Measurements from ENCODE around the gene HOXC4. TPM values are rescaled to one million over a fixed set of nuclear protein-coding genes. Genes with fewer than 3 reads are reported as not detected.
A peak's percentile ranks its signal among the peaks of the same experiment; 100 is the strongest.

The HOXC4 gene
- total and polyA plus RNA-seq, 10 of the 15 experiments (the other 5 are each of a cell fraction or from before 2014, with no cell fraction given) = 1.0 to 11.4 (median 4.2) TPM

DNA sequence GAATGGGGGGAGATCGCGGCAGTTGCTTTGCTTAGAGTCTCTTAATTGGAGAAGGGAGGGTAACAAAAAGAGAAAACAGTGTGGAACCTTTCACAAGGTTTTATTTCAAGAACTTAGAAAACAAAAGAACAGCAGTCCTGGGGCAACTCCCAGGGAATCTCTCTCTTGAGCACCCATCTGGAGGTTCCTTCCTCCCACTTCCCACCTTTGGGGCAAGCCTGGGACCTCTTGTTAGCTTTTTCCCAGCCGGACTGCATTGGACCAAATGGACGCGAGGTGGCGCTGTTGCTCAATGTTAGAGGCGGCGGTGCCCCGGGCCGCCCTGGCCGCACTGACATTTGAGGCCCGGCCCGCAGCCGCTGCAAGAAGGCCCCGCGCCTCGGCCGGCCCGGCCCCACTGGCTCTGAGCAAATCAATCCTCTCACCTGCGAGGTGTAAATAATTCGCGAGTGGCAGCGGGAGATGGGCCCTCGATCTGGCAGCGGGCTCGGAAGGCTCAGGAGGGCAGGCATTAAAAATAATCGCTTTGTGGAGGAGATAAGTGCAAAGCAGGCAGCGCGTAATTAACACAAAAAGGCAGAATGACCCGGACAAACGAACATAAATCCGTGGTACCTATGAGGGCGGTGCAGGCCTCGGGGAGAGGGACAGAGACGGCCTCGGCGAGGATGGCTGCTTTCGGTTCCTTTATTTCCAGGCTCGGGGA is 47.6 kb upstream of the HOXC4 start (continued):
- no peak for TF ChIP-seq CBX5 (IDR thresholded peaks at IDR 0.05; ENCODE audit: low read depth)
- no peak for TF ChIP-seq POU2F2 (IDR thresholded peaks at IDR 0.05; ENCODE audit: borderline replicate concordance, low read depth, low read length)
- TF ChIP-seq KAT2A (conservative IDR thresholded peaks at IDR 0.05; ENCODE audit: control insufficient read depth, low read depth, low read length) = no peak
- TF ChIP-seq TAF1 (IDR thresholded peaks at IDR 0.05; ENCODE audit: borderline replicate concordance, low read depth, low read length) = no peak
- TF ChIP-seq IRF4 (IDR thresholded peaks at IDR 0.05; ENCODE audit: low read depth, low read length) = no peak
- no peak; the same call in 1 of the 2 replicates for TF ChIP-seq ZNF384 (IDR thresholded peaks at IDR 0.05; ENCODE audit: borderline replicate concordance, low read depth, low read length)
- TF ChIP-seq SIN3A (IDR thresholded peaks at IDR 0.05; ENCODE audit: low read depth, low read length) = no peak
- TF ChIP-seq JUND (IDR thresholded peaks at IDR 0.05; ENCODE audit: low read depth, low read length) = no peak
- TF ChIP-seq NFXL1 (IDR thresholded peaks at IDR 0.05; ENCODE audit: borderline replicate concordance) = no peak
- no peak for TF ChIP-seq KLF5 (IDR thresholded peaks at IDR 0.05; ENCODE audit: partially characterized antibody)
- TF ChIP-seq CBFB (IDR thresholded peaks at IDR 0.05; ENCODE audit: low read depth) = no peak
- TF ChIP-seq CREB1 (IDR thresholded peaks at IDR 0.05; ENCODE audit: low read depth) = 0 out of 2 replicates have a peak, but pooled peaks have one; percentile 14
- no peak for TF ChIP-seq RAD51 (IDR thresholded peaks at IDR 0.05)
- TF ChIP-seq ETV6 (conservative IDR thresholded peaks at IDR 0.05 in 1 of 2, IDR thresholded peaks at IDR 0.05 in 1 of 2; ENCODE audit: borderline replicate concordance in 1 of 2, low read depth in 1 of 2) = no peak
- TF ChIP-seq RBBP5 (conservative IDR thresholded peaks at IDR 0.05) = no peak
- TF ChIP-seq ZSCAN29 (IDR thresholded peaks at IDR 0.05) = no peak
- TF ChIP-seq YBX1 (IDR thresholded peaks at IDR 0.05) = no peak
- TF ChIP-seq, protein P1, sequence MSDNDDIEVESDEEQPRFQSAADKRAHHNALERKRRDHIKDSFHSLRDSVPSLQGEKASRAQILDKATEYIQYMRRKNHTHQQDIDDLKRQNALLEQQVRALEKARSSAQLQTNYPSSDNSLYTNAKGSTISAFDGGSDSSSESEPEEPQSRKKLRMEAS (IDR thresholded peaks at IDR 0.05; ENCODE audit: low read depth, low read length) = no peak
- peak; percentile 69; the same call in 1 of the 2 replicates for TF ChIP-seq LARP7 (IDR thresholded peaks at IDR 0.05)
- no peak; the same call in 1 of the 2 replicates for TF ChIP-seq MTA2 (IDR thresholded peaks at IDR 0.05; ENCODE audit: low read depth)
- TF ChIP-seq NFYB (IDR thresholded peaks at IDR 0.05; ENCODE audit: insufficient read depth, low read depth, low read length) = no peak
- TF ChIP-seq, protein P2, sequence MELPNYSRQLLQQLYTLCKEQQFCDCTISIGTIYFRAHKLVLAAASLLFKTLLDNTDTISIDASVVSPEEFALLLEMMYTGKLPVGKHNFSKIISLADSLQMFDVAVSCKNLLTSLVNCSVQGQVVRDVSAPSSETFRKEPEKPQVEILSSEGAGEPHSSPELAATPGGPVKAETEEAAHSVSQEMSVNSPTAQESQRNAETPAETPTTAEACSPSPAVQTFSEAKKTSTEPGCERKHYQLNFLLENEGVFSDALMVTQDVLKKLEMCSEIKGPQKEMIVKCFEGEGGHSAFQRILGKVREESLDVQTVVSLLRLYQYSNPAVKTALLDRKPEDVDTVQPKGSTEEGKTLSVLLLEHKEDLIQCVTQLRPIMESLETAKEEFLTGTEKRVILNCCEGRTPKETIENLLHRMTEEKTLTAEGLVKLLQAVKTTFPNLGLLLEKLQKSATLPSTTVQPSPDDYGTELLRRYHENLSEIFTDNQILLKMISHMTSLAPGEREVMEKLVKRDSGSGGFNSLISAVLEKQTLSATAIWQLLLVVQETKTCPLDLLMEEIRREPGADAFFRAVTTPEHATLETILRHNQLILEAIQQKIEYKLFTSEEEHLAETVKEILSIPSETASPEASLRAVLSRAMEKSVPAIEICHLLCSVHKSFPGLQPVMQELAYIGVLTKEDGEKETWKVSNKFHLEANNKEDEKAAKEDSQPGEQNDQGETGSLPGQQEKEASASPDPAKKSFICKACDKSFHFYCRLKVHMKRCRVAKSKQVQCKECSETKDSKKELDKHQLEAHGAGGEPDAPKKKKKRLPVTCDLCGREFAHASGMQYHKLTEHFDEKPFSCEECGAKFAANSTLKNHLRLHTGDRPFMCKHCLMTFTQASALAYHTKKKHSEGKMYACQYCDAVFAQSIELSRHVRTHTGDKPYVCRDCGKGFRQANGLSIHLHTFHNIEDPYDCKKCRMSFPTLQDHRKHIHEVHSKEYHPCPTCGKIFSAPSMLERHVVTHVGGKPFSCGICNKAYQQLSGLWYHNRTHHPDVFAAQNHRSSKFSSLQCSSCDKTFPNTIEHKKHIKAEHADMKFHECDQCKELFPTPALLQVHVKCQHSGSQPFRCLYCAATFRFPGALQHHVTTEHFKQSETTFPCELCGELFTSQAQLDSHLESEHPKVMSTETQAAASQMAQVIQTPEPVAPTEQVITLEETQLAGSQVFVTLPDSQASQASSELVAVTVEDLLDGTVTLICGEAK (IDR thresholded peaks at IDR 0.05; ENCODE audit: borderline replicate concordance) = no peak; the same call in 1 of the 2 replicates
- TF ChIP-seq SREBF2 (IDR thresholded peaks at IDR 0.05; ENCODE audit: low read length) = no peak
- TF ChIP-seq, protein P3, sequence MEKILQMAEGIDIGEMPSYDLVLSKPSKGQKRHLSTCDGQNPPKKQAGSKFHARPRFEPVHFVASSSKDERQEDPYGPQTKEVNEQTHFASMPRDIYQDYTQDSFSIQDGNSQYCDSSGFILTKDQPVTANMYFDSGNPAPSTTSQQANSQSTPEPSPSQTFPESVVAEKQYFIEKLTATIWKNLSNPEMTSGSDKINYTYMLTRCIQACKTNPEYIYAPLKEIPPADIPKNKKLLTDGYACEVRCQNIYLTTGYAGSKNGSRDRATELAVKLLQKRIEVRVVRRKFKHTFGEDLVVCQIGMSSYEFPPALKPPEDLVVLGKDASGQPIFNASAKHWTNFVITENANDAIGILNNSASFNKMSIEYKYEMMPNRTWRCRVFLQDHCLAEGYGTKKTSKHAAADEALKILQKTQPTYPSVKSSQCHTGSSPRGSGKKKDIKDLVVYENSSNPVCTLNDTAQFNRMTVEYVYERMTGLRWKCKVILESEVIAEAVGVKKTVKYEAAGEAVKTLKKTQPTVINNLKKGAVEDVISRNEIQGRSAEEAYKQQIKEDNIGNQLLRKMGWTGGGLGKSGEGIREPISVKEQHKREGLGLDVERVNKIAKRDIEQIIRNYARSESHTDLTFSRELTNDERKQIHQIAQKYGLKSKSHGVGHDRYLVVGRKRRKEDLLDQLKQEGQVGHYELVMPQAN (conservative IDR thresholded peaks at IDR 0.05) = 0 out of 2 replicates have a peak, but pooled peaks have one; percentile 25

All from GM12878 (cell line).